Measurements from ENCODE around the gene SSTR3.
"Not testable (repeated sequence)": the region's sequence is repeated elsewhere in the genome, so short reads cannot be mapped to it uniquely, and the experiment has no call there.

Gene SSTR3

GRCh38 chr22:37181681-37182080, 30.6 kb downstream of the SSTR3 start:
- no peak for DNase-seq (ENCODE audit: low read depth in 2 of 2)

GRCh38 chr22:37180531-37181231, 31.6 kb downstream of the SSTR3 start:
- no peak for DNase-seq (ENCODE audit: low read depth in 2 of 2)

- no peak for DNase-seq (ENCODE audit: low read depth in 2 of 2)
Measured at GRCh38 chr22:37179622-37180420, 32.5 kb downstream of the SSTR3 start.

- DNase-seq (ENCODE audit: low read depth in 2 of 2) = no peak
Measured at GRCh38 chr22:37179126-37179470, 33.2 kb downstream of the SSTR3 start.

GRCh38 chr22:37178350-37179125, 33.7 kb downstream of the SSTR3 start:
- no peak for DNase-seq (ENCODE audit: low read depth in 2 of 2)

GRCh38 chr22:37177755-37178154, 34.5 kb downstream of the SSTR3 start:
- DNase-seq (ENCODE audit: low read depth in 2 of 2) = no peak

- DNase-seq (ENCODE audit: low read depth in 2 of 2) = no peak
Measured at GRCh38 chr22:37177221-37177620, 35.1 kb downstream of the SSTR3 start.

- no peak for DNase-seq (ENCODE audit: low read depth in 2 of 2)
Measured at GRCh38 chr22:37176464-37177061, 35.7 kb downstream of the SSTR3 start.

- DNase-seq (ENCODE audit: low read depth in 2 of 2) = no peak
Measured at GRCh38 chr22:37175414-37176281, 36.6 kb downstream of the SSTR3 start.

- no peak for DNase-seq (ENCODE audit: low read depth in 2 of 2)
Measured at GRCh38 chr22:37174964-37175363, 37.3 kb downstream of the SSTR3 start.

GRCh38 chr22:37173709-37174108, 38.6 kb downstream of the SSTR3 start:
- no peak for DNase-seq (ENCODE audit: low read depth in 2 of 2)

- no peak for DNase-seq (ENCODE audit: low read depth in 2 of 2)
Measured at GRCh38 chr22:37172266-37173245, 39.7 kb downstream of the SSTR3 start.

GRCh38 chr22:37171662-37172061, 40.6 kb downstream of the SSTR3 start:
- no peak for DNase-seq (ENCODE audit: low read depth in 2 of 2)

- not testable (repeated sequence) for DNase-seq (ENCODE audit: low read depth in 2 of 2)
Measured at GRCh38 chr22:37170689-37171405, 41.4 kb downstream of the SSTR3 start.

GRCh38 chr22:37169947-37170688, 42.2 kb downstream of the SSTR3 start:
- no peak for DNase-seq (ENCODE audit: low read depth in 2 of 2)

- no peak for DNase-seq (ENCODE audit: low read depth in 2 of 2)
Measured at GRCh38 chr22:37169406-37169805, 42.9 kb downstream of the SSTR3 start.

- no peak for DNase-seq (ENCODE audit: low read depth in 2 of 2)
Measured at GRCh38 chr22:37167981-37168647, 44.2 kb downstream of the SSTR3 start.
